Stimulated activated CD4-positive, alpha-beta T cell treated with anti-CD3 and anti-CD28 coated beads, Interleukin-1b, Interleukin-23, amount 100 ng/mL, for 24 hours (primary cell): ENCODE data around the gene NPIPA1.
"Not testable (repeated sequence)": the region's sequence is repeated elsewhere in the genome, so short reads cannot be mapped to it uniquely, and the experiment has no call there.

Source experiments
- DNase-seq, 4 experiments: peaks; one replicate each; pipeline ENCODE4 v3.0.0-alpha.2; 2020; ENCODE audit warnings: low read depth in 4 of 4, low spot score in 1 of 4

NPIPA1 gene

DNA sequence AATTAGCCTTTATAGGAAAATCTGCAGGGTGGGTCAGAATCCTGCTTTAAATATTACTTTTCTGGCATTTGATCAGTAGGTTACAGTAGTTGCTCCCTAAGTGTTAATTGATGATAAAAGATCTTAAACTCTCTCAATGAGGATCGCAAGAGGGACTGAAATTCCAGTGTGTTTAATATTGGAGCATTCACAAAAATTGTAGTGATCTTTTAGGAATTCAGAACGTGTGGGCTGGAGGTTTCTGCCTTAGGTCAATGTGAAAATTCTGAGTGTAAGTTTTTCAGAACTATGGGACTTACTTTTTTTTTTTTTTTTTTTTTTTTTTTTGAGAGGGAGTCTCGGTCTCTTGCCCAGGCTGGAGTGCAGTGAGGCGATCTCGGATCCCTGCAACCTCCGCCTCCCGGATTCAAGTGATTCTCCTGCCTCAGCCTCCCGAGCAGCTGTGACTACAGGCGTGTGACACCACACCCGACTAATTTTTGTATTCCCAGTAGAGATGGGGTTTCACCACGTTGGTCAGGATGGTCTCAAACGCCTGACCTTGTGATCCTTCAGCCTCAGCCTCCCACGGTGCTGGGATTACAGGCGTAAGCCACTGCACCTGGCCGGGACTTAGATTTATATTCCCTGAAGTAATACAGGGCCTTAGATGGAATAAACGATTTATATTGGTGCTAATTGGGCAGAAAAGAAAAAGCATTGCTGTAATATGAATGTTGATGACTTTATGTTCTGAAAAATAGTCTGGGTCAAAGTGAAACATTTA is 39.9 kb downstream of the NPIPA1 start:
- DNase-seq: not testable (repeated sequence)

DNA sequence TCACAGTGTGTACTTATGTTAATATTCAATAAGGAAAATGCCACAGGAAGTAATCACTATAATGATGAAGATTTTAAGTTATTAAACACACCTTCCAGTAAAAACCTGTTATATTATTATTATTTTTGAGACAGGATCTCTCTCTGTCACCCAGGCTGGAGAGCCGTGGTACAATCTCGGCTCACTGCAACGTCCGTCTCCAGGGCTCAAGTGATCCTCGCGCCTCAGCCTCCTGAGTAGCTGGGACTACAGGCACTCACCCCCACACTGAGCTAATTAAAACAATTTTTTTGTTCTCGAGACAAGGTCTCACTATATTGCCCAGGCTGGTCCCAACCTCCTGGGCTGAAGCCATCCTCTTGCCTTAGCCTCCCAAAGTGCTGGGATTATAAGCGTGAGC is 41.0 kb downstream of the NPIPA1 start:
- not testable (repeated sequence) for DNase-seq

DNA sequence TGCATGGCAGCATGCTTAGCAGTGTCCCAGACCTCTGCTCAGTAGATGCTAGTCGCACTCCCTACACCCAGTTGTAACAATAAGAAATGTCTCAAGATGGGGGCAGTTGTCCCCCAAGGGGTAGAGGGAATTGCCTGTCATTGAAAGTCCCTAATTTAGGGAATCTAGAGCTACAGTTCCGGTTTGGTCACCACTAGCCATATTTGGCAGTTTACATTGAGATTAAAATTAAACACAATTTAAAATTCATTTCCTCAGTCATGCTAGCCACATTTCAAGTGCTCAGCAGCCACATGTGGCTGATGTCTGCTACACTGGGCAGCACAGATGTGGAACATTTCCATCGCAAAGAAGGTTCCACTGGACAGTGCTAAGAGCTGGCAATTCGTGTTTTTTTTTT is 41.7 kb downstream of the NPIPA1 start:
- not testable (repeated sequence) for DNase-seq

DNA sequence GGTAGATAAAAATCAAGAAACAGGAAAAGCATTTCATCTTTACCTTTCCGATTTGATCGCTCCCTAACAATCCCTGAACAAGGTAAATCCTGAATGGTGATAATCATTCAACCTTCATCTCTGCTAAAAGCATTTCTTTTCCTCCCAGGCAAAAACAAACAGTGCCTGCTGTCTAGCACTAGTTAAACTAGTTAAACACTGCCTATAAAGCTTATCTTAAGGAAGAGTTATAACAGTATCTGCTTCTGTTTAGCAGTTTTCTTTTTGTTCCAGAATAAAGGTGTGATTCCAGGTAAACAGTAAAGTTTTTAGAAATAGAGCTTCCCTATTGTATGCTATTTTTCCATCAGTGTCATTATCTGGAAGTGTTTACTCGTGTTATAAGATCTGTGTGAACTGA is 44.0 kb downstream of the NPIPA1 start:
- DNase-seq: not testable (repeated sequence)

DNA sequence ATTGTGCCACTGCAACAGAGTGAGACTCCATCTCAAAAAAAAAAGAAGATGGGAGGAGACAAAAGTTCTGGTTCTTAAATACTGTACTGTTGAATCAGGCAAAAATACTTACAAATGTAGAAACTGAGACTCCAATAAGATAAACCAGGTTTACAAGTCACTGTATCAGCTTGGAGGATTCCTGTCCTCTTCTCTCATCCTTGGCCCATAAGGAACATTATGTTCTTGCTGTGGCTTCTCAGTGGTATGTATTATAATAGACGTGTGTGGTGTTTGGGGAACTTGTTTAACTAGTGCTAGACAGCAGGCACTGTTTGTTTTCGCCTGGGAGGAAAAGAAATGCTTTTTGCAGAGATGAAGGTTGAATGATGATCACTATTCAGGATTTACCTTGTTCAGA is 45.3 kb downstream of the NPIPA1 start:
- DNase-seq: not testable (repeated sequence)

DNA sequence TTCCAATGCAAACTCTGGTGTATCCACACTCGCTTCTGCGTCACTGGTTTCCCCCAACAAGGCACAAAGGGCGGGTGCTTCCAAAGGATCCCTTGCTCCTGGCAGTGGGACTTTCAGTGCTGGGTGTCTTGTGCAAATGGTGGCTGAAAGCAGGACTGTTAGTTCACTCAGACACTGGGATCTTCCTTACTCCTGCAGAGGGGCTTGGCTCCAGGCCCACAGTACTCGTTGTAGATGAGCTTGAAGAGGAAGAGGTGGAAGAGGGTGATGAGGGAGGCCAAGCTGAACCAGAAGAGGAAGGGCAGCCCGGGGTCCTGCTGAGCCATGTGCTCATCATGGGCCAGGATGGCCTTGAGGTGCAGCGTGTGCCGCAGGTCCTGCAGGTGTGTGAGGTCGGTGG is 50.8 kb downstream of the NPIPA1 start:
- DNase-seq: not testable (repeated sequence)

DNA sequence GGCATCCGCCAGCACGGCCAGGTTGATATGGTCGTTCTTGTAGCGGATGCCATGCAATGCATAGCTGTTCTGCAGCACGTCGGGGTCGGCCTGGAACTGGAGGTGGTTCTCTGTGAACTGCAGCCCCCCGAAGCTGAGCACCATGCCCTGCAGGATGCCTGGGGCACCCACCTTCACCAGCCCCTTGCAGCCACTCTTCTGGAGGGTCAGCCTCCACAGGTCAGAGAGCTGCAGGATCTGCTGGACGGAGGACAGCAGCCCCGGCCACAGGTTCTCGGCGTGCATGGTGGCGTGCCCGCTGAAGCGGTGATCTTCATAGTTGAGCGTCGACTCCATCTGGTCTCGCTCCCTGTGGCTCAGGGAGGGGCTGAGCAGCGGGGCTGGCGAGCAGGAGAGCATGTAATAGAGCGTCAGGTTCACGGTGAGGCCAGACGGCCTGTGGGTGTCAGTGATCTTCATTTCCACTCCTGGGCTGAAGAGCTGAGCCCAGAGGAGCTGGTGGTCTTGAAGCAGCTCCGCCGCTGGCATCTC is 51.5 kb downstream of the NPIPA1 start:
- DNase-seq: not testable (repeated sequence)

DNA sequence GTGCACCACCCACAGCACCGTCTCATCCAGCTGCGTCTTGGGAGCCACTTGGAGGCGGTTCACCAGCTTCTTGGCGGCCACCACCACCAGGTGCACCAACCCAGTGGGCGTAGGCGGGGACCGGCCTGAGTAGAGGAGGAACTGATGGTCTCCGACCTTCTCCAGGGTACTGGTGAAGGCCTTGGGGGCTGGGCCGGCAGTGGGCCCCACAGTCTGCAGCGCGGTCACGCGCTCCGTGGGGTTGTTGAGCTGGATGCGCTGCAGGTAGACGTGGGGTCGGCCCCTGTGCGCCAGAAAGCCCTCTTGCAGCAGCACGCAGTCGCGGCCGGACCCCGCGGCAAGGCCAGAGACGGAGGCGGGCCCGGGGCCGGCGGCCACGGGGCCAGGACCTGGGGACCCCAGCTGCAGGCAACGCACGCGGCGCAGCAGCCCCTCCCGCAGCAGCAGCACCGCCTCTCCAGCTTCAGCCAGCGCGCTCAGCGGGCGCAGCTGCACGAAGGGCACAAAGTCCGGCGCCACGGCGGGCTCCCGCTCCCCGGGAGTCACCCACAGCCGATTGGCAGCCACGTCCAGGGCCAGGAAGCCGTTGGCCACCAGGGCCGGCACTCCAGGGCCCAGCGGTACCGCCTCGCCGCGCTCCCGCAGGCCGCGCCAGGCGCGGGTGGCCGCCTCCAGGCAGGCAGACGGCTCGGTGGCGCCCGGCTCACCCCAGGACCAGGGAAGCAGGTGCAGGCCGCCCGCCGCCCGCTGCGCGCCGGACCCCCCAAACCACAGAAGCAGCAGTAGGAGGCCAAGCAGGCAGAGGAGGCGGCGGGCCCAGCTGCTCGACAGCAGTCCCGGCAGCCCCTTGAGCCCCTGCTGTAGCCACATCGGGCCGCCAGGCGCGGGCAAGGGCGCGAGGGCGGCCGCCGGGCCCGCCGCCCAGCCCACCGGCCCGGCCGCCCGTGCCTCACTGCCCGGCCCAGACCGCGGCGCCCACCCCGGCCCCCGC is 52.3 kb downstream of the NPIPA1 start:
- not testable (repeated sequence) for DNase-seq

DNA sequence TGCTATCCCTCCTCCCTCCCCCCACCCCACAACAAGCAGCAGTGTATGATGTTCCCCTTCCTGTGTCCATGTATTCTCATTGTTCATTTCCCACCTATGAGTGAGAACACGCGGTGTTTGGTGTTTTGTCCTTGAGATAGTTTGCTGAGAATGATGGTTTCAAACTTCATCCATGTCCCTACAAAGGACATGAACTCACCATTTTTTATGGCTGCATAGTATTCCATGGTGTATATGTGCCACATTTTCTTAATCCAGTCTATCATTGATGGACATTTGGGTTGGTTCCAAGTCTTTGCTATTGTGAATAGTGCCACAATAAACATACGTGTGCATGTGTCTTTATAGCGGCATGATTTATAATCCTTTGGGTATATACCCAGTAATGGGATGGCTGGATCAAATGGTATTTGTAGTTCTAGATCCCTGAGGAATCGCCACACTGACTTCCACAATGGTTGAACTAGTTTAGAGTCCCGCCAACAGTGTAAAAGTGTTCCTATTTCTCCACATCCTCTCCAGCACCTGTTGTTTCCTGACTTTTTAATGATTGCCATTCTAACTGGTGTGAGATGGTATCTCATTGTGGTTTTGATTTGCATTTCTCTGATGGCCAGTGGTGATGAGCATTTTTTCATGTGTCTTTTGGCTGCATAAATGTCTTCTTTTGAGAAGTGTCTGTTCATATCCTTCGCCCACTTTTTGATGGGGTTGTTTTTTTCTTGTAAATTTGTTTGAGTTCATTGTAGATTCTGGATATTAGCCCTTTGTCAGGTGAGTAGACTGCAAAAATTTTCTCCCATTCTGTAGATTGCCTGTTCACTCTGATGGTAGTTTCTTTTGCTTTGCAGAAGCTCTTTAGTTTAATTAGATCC is 56.3 kb downstream of the NPIPA1 start:
- DNase-seq: not testable (repeated sequence)

DNA sequence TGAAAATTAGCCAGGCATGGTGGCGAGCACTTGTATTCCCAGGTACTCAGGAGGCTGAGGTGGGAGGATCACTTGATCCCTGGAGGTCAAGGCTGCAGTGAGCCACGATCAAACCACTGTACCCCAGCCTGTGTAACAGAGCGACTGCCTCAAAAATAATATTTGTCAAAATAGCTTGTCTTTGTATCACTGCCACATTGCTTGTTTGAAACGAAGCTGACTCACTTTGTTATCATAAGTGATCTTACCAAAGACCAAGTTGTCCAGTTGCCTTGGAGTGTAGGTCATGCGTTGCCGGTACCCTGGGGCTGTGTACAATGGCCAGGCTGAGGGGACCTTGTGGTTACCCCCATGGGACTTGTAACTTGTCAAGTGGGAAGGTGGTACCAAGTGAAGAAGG is 59.5 kb downstream of the NPIPA1 start:
- DNase-seq: not testable (repeated sequence)

DNA sequence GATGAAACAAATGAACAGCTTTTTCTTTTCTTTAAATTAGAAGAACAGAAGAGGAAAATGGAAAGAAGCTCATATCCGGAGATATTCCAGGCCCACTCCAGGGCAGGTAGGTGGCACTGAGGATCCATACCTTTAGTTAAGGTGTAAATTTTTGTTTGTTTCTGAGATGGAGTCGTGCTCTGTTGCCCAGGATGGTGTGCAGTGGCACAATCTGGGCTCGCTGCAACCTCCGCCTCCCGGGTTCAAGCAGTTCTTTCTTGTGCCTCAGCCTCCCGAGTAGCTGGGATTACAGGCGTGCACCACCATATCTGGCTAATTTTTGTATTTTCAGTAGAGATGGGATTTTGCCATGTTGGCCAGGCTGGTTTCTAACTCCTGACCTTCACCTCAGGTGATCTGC is 61.1 kb downstream of the NPIPA1 start:
- DNase-seq: not testable (repeated sequence)

DNA sequence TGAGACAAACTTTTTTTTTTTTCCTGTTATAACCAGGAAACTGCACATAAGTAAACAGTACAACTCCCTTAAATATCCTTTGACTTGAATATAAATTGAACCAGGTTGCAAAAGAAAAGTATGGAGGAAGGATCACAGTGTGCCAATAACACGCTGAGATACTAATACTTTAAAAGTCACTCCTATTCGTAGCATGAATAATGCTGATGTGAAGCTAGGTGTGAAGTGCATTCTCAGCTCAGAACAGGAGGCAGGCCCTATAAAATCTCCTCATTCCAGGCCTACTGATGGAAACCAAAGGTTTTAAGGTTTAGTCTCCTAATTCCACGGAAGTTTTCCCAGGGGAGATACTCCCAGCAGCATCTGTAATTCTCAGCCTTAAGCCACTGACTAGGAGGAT is 62.6 kb downstream of the NPIPA1 start:
- DNase-seq: not testable (repeated sequence)
